CD4-positive, alpha-beta T cell treated with Interleukin-6 at 100 ng/mL for 8 hours (primary cell): ENCODE results near the gene RCSD1.
A peak's percentile ranks its signal among the peaks of the same experiment; 100 is the strongest.

Experiments
- DNase-seq: peaks from one replicate; pipeline ENCODE4 v3.0.0-alpha.2; 2020; ENCODE audit warnings: mixed read lengths, low spot score

The RCSD1 gene

DNA sequence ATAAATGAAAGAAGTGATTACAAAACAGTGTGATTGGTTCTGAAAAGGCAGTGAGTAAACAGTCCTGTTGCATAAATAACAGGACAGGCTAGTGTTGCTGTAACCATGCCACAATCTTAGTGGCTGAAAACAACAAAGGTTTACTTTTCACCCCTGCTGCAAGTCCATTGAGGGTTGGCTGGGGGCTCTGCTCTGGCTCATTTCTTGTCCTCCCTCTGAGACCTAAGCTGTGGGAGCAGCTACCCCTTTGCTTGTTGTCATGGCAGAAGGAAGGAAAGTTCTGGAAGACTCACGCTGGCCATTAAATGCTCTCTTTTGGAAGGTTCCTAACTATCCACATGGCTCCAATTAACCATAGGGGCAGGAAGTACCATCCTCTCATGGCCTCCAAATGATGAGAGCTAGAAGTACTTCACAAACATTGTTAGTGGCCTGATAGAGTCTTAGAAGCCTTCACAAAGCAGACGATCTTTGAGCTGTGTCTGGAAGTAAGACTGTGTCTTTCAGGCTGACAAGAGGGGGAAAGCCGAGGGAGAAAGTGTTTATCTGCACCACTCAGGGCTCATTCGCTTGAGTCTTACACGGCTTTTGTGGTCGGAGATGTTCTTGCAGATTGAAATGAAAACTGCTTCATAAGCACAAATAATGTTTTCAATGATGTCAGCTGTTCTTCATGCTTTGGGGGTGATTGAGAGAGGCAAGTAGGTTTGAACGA lies 11.9 kb downstream of the RCSD1 start:
- DNase-seq = peak; percentile 41

DNA sequence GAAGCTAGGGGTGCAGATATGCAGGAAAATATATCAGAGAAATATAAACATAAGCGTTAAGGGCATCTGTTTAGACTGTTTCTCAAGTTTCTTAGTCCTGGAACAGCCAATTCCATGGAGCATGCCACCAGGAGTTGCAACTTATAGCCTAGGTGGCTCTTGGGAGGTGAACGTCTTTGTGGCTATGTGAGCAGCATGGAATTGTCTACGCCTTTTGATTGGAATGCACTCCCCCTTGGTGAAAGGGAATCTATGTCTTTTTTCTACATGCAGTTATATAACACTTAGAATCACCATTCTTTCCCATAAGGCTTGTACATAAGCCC lies 12.4 kb downstream of the RCSD1 start:
- DNase-seq = no peak

DNA sequence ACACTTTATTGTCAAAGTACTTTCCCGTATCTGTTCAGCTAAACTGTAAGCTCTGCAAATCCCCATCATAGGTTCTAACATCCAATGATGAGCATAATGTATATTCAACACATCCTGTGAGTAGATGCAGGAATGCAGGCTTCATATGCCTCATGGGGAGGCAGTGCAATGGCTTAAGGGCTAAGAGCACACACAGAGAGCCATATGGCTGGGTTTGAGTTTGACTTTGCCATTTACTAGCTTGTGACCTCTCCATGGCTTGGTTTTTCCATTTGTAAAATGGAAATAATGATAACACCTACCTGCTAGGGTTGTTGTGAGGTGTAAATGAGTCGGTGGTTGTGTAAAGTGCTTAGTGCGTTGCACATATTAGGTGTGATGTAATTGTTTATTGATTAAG lies 13.4 kb downstream of the RCSD1 start:
- no peak for DNase-seq

DNA sequence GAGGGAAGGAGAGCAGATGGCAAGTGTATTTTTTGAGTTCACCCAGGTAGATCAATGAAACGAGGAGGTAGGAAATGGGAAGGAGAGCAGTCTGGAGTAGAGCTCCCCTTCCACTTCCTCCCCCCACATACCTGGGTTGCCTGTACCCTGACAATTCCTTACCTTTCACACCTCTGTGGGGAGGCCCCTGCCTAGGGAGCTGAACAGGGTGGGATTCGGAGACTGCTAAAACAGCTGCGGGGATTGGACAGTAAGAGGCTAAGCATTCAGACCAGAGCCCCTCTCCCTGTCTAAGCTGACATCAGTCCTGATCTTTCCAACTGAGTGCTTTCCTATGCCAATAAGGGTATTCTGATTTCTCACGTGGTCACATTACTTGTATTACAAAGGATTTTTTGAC lies 14.5 kb downstream of the RCSD1 start:
- no peak for DNase-seq

DNA sequence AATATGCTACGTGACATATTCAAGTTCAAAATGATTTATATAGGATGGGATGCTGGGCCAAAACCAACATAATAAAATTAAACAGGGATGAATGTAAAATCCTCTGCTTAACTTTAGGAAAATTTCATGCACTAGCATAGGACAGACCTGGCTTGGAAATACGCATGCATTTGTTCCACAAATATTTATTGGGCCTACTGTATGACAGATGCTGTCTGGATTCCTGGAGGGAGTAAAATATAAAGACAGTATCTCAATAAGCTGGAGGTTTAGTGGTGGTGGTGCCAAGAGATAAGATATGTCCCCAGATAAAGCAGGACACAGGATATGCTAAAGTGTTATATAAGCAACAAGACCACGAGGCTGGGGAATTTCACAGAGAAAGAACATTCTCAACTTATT lies 15.1 kb downstream of the RCSD1 start:
- no peak for DNase-seq

DNA sequence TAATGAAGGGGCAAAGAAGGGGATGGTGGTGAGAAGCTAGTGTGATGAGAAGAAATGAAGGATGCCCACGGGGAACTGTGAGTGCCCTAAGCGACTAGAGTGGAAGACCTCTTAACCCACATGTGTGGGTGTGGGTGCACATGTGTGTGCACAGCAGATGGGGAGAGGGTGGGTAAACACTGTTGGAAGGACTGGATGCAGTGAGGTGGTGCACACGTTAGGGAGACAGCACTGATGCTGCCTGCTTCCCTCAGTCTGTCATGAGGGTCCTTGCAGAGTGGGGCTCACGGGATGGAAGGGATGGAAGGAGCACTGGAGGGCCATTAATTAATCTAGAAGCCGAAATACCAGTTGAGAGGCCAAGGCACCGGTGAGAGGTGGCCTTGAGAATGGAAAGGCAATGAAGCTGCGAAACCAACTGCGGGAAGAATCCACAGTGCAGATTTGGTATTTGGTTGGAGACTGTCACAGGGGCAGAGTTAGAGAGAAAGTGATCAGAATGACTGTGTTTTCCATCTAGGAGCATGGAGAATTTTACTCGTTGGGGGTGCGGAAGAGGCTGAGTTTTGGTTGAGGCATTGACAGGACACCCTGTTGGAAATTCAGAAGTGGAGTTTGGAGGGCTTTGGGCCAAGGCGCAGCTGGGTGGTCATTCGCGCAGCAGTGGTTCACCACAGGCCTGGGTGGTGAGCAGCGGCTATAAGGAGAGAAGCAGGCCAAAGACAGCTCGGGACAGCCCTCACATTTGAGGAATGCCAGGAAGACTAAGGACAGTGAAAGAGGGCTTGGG lies 15.8 kb downstream of the RCSD1 start:
- no peak for DNase-seq

DNA sequence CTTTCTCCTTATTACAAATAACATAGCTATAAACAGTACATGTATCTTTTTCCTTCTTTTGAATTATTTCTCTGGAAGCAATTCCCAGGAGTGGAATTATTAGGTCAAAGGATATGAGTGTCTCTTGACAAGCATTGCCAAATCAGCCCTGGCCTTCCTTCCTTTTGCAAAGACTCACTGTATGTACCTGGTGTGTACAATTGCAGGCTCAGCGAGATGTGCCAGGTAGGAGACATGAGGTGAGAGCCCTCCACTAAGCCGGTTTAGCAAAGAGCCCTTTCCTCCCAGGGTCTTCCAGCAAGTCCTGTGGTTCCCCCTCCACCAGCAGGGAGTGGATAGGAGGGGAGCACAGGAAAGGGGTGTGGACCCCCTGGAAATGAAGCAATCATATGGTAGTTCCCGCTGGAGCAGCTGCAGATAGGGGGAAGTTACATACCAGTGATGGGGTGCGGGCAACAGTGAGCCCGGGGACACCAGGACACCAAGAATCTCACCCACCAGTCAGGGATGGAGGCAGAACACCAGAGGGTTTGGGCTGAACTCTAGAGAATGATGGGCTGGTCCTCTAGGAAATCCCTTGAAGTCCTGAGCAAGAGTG lies 18.3 kb downstream of the RCSD1 start:
- DNase-seq = no peak

DNA sequence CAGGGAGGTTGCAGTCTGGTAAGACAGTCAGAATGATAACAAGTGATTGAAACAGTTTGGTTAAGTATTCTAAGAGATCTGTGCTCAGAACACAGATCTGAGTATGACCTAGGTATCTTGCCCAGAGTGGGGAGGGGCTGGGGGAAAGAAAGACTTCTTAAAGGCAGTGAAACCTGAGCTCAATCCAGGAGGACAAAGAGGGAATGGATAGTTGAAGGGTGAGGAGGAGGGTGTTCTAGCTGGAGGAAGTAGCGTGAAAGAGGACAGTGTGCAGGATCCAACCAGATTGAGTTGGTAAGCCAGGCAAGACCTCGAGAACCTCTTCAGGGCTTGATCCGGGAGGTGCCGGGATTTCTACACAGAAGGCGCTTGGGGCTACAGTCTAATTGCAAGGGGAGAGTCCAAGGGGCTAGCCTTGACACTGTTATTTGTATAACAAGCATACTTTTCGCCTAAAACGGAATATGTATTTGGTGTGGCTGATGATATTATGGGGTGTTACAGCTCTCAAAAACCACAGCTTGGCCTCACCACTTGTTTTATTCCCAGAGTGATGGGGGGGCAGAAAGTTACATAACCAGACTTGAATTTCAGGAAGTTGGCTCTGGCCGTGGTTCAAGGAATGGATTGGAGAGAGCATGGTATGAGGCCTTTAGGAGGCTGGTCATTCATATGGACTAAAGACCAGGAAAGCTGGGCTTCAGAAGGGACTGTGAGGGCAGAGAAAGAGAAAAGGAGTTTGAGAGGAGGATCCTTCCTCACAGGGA lies 19.1 kb downstream of the RCSD1 start:
- no peak for DNase-seq

DNA sequence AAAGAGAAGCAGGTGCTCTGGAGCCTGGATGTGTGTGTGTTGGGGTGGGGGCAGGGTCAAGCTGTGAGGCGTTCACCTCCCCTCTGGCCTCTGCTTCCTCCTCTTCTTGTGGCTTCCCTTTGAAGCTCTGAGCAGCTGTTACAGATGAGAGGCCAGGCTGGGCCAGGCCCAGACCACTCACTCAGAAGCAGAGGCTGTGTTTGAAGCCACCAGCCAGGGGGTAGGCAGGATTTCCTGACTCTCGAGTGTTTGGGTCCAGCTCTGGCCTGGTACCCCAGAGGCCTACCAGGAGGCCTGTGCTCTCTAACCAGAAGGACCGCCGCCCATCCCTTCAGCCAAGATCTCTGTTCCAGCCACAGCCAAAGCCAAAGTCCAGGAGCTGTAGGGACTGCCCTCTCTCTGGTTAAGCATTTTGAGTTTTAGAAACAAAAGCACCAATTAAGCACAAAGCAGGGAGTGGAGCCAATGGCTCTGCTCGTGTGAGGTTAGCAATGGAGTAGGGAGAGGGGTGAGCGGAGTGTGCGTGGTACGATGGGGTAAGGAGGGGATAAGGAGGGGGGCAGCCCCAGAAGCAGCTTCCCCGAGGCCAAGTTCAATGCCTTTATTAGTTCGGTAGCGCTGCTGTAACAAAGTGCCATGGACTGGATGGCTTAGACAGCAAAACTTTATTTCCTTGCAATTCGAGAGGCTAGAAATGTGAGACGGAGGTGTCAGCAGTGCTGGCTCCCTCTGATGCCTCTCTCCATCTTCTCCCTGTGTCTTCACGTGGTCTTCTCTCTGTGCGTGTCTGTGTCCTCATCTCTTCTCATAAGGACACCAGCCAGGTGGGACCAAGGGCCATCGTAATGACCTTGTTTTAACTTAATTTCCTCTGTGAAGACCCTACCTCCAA lies 20.5 kb downstream of the RCSD1 start:
- DNase-seq = no peak

DNA sequence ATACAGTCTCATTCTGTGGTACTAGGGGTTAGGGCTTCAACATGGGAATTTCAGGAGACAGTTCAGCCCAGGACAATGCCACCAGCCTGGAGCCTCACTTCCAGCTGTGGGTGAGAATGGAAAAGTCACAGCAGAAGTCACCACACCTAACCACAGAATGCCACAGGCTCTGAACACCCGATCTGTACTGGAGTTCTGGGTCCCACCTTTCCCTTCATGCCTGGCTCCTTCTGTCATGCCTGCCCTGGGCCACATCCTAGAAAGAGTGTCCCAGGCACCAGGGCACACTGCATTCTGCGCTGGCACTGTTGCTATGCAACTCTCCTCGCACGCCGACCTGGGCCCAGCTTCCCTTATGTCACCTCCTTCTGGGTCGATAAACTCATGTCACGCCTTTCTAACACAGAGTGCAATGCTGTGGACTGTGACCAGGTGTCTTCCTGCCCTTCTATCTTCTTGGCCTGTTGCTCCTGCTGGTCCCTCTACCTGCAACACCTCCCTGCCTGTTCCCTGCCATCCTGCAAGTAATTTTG lies 21.2 kb downstream of the RCSD1 start:
- no peak for DNase-seq

DNA sequence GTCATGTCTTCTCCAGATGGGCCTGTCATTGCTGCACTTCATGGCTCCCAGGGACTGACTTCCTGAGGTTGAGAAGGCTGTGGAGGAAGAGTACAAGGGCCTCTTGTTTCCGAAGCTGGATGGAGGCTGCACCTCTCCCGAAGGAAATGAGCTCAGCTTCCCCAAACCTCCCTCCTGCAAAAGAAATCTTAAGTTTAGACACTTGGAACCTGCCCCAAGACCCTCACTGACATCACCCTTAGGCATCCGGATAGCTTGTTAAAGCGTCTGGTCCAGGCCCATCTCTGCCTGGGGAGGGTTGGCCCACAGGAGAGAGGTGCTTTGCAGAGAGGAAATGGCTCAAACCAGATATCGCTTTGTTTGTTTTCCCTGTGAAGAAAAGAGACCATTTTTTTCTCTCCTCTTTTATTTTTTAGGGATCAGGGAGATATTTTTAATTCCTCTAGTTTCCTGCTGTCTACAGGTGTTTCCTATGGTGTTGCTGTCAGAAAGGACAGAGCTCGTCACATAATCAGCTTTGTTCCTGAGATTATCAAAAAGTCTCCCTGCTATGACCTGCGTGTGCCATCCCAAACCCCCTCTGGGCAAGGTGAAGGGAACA lies 25.0 kb downstream of the RCSD1 start:
- DNase-seq = no peak

DNA sequence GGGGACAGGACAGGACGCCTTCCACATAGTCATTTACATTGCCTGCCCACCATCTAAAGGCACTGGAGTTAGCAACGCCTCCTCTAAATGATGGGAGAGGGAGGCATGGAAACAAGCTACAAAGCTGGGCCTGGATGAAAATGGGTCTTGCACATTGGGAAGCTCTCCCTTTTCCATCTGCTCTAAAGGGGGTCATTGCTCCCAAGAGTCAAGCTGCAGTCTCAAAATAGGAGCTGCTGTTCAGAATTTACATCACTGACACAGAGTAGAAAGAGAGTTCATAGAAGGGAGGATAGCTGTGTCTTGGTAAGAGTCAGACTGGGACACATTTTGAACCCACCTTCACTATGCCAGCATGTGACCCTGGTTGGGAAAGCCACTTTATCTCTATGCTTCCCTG lies 26.6 kb downstream of the RCSD1 start:
- no peak for DNase-seq

DNA sequence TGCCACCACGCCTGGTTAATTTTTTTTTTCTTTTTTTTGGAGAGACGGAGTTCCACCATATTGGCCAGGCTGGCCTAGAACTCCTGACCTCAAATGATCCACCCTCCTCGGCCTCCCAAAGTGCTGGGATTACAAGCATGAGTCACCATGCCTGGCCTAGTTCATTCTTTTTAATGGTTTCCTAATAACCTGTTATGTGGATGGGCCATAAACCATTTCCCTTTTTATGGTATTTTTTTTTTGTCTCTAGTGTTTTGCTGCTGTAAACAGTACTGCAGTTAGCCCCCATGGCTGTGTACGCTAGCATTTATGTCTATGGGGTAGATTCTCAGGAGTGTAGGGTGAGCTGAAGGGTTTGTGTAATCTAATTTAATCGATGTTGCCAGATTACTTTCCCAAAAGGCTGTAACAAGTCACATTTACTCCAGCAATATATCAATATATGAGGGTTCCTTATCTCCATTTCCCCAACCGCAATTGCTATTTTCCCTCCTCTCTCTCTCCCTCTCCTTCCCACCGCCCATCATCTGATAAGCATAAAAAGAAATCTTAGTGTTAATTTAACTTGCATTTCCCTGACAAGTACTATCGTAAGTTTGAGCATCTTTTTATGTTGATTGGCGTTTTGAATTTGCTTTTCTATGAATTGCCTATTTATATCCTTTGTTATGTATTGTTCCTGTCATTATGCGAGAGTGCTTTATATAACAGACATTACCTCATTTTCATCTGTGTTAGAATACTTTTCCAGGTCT lies 28.7 kb downstream of the RCSD1 start:
- no peak for DNase-seq

DNA sequence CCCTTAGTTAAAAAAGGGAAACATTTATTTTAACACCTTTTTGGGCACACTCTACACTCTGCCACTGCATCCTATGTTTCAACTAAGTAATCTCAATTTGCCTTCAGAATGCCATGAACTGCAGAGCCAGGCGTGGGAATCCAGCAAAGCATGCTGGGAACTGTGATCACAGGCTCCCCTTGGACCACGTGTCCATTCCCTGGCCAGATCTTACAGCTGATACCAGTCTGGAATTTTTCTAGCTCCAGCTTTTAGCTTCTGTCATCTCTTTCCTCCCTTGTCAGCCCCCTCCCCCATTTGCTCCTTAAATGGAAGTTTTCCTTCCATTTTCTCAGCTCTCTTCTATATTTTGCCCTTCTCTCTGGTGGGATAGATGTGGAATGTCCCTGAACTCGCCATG lies 29.4 kb downstream of the RCSD1 start:
- DNase-seq = no peak

DNA sequence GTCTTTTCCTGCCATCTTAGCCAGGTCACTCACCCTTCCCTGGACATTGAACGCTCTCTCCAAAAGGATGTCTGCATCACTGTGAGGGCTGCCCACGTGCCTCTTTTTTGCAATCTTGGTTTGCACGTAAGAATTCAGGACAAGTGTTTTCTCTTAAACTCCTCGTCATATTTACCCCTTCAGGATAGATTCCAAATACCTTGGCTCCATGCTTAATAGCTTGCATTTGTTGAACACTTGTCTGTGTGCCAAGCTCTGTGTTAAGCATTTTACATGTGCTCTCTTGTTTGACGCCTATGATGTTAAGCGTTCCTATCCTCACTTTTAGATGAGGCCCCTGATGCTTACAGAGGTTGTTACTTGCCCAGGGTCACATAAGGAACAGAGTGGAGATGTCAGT lies 29.8 kb downstream of the RCSD1 start:
- DNase-seq = no peak

DNA sequence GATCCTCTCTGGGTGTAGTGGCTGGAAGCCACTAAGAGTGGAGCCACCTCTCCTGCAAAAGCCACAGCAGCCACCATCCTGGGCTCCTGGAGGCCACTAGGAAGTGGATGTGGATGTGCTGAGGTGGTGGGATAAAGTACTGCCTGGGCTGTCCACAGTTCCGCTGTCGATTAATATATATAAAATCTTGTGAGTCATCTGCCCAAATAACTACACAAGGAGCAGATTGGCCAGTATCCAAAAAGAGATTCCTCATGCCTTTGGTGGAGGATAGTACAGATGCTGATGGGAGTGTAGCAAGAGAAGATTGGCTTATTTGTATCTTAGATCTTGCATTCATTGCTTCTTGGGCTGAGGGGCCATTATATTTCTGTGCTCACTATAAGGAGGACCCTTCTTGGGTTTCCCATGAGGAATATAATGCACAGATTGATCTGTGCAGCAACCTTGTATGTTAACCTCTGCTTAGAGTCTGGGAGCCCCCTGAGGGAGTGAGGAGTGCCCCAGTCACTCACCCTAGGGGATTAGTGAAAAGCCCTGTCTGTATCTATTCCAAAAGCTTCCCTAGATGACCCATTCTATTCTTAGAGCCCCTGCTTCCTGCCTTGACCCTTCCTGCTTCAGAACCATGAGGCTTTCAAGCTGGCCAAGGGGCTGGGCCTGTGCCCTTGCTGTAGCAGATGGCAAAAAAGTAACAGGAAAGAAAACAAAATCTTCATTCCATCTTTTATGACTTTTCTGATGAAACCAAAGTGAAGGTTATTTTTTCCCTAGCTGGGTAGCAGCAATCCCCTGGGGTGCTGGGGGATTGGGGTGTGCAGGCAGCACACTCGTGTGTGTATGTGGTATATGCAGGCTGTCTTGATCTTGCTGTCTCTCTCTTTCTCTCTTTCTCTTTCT lies 31.7 kb downstream of the RCSD1 start:
- DNase-seq = no peak

DNA sequence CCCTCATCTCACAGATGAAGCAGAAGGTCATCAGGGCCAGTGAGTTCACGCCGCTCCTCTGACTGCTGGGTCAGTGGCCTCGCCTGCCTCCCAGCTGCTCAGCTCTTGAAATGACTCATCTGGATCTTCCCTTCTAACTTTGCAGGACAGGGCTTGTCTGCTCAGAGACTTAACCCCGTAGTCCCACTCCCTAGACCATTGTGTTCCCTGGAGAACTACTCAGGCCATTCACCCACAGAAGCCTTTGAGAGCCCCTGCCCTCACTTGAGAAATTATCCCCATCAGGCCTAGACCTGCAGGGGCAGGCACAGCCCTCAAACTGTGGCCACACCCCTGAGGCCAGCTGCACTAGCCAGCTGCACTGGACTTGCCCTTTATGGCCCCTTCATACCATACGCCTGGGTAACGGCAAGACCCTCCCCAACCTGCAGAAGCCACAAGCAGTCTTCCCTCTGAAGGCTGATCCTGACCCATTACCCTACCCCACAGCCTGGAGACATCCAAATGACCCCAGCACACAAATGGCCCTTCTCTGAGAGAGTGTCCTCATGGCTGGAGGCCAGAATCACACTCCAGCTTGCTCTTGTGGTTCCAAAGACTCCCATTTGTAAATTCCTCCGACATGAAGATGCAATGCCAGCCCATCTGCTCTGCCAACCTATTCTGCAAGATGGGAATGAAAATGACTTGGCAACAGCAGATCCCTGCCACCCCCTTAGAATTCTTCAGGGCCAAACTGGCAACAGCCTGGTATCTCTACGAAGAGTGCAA lies 33.2 kb downstream of the RCSD1 start:
- DNase-seq = no peak

DNA sequence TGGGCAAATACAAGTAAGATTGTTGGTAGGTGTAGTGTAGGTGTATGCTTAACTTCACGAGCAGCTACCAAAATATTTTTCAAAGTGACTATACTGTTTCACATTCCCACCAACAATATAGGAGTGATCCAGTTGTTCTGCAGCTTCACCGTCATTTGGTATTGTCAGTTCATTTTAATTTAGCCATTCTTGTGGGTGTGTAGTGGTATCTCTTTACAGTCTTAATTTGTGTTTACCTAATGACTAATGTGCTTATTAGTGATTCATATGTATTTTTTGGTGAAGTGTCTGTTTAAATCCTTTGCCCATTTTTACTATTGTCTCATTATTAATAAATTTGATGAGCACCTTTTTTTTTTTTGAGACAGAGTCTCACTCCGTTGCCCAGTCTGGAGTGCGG lies 35.4 kb downstream of the RCSD1 start:
- no peak for DNase-seq
